SIG-M5 treated with dmso at 0.1 percent for 504 hours (cell line): ENCODE data around the gene PDE3B.
"Not testable (repeated sequence)": the region's sequence is repeated elsewhere in the genome, so short reads cannot be mapped to it uniquely, and the experiment has no call there.

Experiments
- DNase-seq: peaks from one replicate; lab custom pipeline; 2025; ENCODE audit not compliant: unreplicated experiment; lab: John Stamatoyannopoulos, UW

Gene PDE3B

GRCh38 chr11:14643697-14644225, at the start of gene PDE3B:
Gene PDE3B (plus strand): TSS chr11:14643804. CDS start chr11:14644076, 272 bp downstream.
- peak; percentile 68 for DNase-seq

GRCh38 chr11:14595261-14595660, 48.3 kb upstream of the PDE3B start:
- DNase-seq, result not testable (repeated sequence)

GRCh38 chr11:14607713-14608112, 35.9 kb upstream of the PDE3B start:
- no peak for DNase-seq

GRCh38 chr11:14609902-14610301, 33.7 kb upstream of the PDE3B start:
- DNase-seq, result no peak

- peak; percentile 81 for DNase-seq
These were observed 31.7 kb upstream of the PDE3B start for GRCh38 chr11:14611939-14612338.

- no peak for DNase-seq
These were observed 30.9 kb upstream of the PDE3B start for GRCh38 chr11:14612694-14613093.

GRCh38 chr11:14614091-14614622, 29.4 kb upstream of the PDE3B start:
- DNase-seq, result no peak

- DNase-seq, result no peak
These were observed 26.2 kb upstream of the PDE3B start for GRCh38 chr11:14617241-14618027.

- no peak for DNase-seq
These were observed 25.5 kb upstream of the PDE3B start for GRCh38 chr11:14618060-14618459.

GRCh38 chr11:14619603-14620531, 23.7 kb upstream of the PDE3B start:
- no peak for DNase-seq

- DNase-seq, result no peak
These were observed 21.2 kb upstream of the PDE3B start for GRCh38 chr11:14622223-14622954.

- DNase-seq, result no peak
These were observed 20.6 kb upstream of the PDE3B start for GRCh38 chr11:14623036-14623435.

GRCh38 chr11:14625586-14626205, 17.9 kb upstream of the PDE3B start:
- peak; percentile 84 for DNase-seq

GRCh38 chr11:14626650-14627049, 17.0 kb upstream of the PDE3B start:
- DNase-seq, result no peak

- DNase-seq, result not testable (repeated sequence)
These were observed 9.9 kb upstream of the PDE3B start for GRCh38 chr11:14633506-14634224.

- no peak for DNase-seq
These were observed 8.8 kb upstream of the PDE3B start for GRCh38 chr11:14634813-14635212.

GRCh38 chr11:14635546-14635945, 8.1 kb upstream of the PDE3B start:
- peak; percentile 34 for DNase-seq

- DNase-seq, result peak; percentile 93
These were observed 7.5 kb upstream of the PDE3B start for GRCh38 chr11:14636119-14636518.

- no peak for DNase-seq
These were observed 5.7 kb upstream of the PDE3B start for GRCh38 chr11:14637868-14638409.
